GM18873 (cell line): ENCODE data around the gene ELAVL2.

Source experiments
- ATAC-seq: cut with Tn5 transposase; IDR thresholded peaks from one replicate; pipeline ENCODE4 v1.9.1; 2021; ENCODE audit warnings: mild to moderate bottlenecking, moderate library complexity, moderate number of reproducible peaks; ENCODE audit not compliant: unreplicated experiment, low FRiP score

Gene ELAVL2

DNA sequence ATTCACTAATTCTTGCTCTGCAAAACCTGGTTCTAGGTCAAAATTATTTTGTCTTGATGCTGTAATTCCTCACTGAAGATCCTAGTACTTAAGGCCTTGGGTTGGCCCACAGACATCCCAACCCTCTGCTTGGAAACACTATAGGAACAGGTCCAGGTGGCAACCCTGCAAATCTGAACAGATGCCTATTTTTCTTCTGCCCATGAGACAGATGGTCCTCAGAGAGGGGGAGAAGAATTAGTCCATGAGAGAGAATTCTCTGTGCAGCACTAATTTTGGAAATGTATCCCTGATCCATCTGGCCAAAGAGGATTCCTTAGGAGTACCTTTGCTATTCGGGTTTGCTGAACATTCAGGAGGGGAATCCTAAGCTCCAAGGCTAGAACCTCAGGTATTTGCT lies 156.3 kb downstream of the ELAVL2 start:
- no peak for ATAC-seq

DNA sequence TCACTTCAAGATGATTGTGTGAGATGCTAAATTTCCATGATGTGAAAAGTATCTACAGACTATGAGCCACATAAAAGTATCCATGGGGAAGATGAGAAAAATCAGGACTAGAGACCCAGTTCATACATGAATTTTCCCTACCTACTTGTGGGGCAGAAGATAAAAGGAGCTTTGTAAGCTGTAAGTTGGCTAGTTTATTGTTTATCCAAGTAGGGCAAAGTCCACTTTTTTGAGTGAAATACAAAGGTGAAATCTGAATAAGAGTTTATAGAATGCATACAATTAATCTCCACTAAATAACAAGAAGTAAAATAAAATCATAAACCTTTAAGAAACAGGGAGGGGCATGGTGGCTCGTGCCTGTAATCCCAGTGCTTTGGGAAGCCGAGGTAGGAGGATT lies 160.4 kb downstream of the ELAVL2 start:
- ATAC-seq, result no peak

DNA sequence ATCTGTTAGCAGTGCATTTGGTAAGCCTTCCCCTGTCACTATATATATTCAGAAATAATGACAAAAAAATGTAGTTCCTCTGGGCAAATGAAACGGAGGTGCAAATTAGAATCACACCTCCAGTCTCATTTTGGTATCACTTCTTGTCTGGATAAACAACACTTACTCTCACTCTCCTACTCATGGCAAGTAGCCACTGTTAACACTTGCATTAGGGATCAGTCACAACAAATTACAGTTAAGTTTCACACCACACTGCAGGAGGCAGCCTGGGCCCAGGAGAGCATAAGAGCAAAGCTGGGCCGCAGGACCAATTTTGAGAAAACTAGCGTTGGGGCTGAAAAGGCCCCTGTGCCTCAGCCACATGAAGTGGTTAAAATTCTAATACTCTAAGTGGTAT lies 161.0 kb downstream of the ELAVL2 start:
- no peak for ATAC-seq

DNA sequence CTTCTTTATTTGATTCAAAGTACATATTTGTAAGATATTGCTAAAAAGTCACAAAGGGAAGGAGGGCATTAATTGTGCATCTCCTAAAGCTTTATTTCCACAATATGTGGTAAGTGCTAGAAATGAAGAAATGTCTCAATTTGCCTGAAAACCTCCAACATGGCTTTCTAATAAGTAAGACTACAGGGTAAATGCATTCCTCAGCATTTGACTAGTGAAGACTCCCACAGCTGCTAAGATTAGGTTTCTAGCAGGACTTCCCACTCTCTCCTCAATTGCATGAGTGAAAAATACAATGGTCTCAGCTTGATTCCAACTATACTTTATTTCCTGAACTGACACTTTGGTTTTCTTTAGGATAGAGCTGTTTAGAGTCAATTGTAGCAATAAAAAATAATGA lies 162.1 kb downstream of the ELAVL2 start:
- no peak for ATAC-seq

DNA sequence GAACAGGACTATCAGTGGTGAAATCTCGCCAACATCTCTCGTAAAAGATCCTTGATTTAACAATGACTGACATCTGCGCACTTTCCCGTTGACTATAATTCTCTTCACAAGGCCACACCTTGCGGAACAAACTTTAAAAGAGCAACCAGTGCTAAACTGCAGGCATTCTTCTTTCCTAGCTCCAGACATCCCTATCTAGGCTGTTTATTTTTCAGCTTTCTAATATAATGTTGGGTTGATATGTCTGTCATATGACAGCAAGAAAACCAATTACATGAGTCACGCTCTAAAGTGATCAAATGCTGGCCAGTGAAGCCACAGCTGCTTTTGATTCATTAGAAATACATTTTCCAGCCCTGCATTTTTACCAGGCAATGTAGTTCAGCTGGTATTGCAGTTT lies 162.5 kb downstream of the ELAVL2 start:
- no peak for ATAC-seq

GRCh38 chr9:23663125-23663524 lies 162.9 kb downstream of the ELAVL2 start:
- ATAC-seq, result no peak

- ATAC-seq, result no peak
These were observed 163.7 kb downstream of the ELAVL2 start for GRCh38 chr9:23662320-23662719.

DNA sequence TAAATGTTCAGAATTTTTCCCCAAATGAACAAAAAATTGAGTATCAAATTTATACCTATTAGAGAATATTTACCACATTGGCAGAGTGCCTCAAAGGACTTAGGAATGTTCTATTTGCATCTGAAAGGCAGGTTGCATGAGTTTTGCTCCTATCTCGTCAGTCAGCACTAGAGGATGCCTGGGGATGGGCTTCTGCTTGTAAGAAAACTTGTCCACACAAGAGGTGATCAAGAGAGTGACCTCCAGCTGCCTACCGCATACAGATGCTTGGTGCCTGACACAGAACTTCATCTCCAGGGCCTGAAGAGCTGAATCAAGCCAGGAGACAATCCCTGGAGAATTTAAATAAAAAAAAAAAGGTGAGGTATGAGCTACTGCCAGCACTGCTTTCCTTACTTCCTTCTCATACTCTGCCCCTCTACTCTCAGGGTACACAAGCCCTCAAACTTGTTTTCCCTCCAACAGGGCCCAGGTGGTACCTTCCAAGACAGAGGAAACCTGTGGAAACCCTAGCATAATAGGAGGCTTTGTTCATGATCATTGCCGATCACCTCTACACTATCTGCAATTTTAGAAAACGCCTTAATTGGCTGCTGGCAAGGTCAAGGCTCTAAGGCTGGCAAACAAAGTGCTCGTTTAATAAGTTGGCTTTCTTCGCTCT lies 166.6 kb downstream of the ELAVL2 start:
- no peak for ATAC-seq

DNA sequence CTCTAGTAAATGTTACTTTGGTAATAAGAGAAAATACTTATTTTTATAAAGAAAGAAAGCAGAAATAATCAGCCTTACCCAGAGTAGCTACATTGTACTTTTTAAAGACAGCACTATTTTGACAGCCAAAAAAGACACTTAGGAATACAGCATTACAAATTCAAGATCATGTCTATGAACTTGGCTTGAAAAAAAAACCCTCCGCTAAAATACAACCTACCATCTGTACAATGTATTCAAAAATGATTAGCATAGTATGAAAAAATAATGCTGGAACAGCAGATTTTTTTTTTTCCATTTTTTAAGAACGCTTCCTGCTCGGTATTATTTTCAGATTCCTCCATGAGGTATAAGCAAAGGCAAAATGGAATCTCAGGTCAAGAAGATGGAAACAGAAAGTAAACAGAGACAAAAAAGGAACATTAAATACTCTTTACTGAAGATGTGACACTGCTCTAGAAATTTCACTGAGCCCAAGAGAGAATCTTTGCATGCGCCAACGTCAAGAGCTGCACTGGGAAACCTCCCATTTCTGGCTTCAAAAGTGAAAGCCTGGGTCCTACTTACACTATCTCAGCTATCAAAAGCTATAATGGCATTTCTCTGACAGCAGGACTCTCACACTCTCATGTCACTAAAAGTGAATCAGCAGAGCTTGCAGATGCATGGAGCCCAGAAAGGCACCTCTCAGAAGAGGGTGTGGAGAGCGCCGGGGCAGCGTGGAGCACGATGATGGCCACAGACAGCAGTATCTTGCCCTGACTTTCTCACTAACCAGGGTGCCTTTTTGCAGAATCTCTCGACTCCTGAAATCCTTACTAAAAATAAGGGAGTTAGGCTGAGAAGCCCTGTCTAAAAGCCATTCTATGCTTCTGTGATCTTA lies 167.4 kb downstream of the ELAVL2 start:
- no peak for ATAC-seq

DNA sequence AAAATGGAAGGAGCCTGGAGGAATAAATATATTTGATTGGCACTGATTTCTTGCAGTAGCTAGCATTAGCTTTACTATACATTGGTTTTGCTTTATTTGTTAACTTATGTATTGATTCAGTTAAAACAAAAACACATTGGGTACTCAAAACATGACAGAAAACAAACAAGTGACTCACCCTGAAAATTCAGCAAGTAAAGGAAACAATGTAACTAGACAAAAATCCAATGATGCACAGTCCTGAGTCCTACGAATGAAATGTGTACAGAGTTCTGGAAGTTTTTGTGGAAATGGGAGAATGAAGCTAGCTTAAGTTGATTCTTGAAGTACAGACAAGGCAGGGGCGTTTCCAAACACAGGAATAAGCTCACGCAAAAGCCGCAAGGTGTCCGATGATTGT lies 175.0 kb downstream of the ELAVL2 start:
- no peak for ATAC-seq

DNA sequence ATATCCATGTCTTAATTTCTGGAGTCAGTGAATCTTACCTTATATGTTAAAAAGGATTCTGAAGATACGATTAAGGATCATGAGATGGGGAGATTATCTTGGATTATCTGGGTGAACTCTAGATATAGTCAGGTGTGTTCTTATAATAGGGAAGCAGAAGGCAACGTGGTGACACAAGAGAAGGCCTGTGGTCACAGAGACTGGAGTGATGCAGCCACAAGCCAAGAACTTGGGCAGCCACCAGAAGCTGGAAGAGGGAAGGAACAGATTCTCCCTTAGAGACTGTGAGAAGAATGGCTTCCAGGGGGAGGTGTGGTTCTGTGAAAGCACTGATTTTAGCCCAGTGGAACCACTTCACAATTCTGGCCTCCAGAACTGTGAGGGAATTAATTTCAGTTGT lies 177.4 kb downstream of the ELAVL2 start:
- ATAC-seq, result no peak

DNA sequence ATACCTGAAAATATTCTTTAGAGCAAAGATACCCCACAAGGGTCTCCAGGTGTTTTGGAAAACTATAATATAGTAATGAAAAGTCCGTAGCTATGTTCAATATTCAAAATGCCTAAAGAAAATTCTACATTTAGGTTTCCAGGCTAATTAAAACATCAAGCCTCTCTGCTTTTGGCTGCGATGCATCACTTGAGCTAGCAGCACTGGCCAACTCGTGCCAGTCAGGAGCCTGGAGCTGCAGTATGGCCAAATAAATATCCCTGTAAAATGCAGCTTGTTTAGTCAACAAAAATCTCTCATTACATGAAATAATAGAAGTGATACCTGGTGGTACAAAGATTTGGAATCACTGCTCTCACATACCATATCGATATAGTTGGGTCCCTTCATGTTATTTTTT lies 181.1 kb downstream of the ELAVL2 start:
- ATAC-seq, result no peak

DNA sequence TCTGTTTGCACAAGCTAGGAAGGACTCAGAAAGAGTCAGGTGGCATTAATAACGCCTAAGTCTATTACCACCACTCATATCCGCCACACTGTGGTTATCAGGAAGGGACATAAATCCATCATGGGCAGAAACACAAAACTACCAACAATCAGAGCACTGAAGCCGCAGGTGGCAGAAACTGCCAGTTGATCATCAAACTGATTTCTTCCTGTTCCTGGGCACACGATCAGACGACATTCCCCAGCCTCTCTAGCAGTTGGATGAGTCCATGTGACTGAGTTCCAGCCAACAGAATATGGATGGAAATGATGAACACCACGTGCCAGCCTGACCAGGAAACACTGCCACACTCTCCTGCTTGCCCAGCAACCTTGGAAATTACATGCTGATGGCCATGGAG lies 181.7 kb downstream of the ELAVL2 start:
- no peak for ATAC-seq

DNA sequence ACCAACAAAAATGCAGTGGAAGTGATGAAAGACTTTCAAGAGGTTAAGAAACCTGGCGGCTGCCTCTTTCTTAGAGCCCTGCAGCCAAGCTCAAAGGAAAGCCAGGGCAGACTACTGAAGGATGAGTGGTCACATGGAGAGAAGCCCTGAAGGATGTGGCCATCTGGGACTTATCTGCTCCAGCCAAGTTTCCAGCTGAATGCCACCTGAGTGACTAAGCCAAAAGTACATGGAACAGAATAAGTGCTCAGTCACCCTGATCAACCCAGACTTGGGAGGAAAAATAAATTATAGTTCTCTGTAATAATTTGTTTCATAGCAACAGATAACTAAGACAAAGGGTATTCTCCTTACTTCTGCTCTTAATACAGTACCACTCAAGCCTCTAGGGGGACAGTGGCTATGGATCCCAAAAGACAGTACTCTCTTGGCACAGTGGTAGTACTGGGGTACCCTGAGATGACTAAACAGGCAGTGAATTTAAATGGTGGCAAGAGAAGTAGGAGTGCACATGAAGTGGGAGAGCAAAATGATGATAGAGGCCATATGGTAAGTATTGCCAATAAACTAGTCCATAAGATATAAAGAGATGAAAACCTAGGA lies 182.3 kb downstream of the ELAVL2 start:
- no peak for ATAC-seq
